ENCODE data around the gene CMTM2. TPM values are rescaled to one million over a fixed set of nuclear protein-coding genes. Genes with fewer than 3 reads are reported as not detected.
A peak's percentile ranks its signal among the peaks of the same experiment; 100 is the strongest.
"Not testable (repeated sequence)": the region's sequence is repeated elsewhere in the genome, so short reads cannot be mapped to it uniquely, and the experiment has no call there.

The CMTM2 gene
- total RNA-seq, 1 donor from 2014 or later: not detected

DNA sequence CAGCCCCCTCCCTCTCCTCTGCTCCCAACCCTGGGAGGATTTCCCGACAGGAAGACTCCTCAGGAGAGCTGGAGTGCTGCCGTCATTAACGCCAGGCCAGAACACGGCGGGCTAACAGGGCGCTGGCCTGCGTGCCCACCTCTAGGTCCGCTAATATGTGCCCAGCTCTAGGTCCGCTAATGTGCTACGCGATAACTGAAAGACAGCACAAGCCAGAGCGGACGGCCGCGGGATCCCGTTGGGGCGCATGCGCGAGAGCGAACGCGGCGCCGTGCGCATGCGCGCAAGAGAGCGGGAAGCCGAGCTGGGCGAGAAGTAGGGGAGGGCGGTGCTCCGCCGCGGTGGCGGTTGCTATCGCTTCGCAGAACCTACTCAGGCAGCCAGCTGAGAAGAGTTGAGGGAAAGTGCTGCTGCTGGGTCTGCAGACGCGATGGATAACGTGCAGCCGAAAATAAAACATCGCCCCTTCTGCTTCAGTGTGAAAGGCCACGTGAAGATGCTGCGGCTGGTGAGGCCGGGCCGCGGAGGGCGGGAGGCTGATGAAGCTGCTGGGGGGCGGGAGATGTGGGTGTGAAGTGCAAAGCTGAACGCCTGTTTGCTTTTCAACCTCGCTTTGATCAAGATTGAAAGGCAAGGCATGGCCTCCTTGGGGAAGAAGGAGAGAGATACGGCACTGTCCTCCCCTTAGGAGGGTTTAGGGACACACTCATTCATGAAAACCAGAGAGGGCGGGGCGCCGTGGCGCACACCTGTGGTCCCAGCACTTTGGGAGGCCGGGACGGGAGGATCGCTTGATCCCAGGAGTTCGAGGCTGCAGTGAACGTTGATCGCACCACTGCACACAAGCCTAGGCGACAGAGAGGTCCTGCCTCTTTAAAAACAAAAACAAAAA, 26.7 kb upstream of the CMTM2 start, which contains the start of gene CKLF:
Gene CKLF, plus strand, starts transcription at position 291 of the 892 bp plus-strand sequence. Its CDS starts 140 bp downstream, at position 431.
- DNase-seq (ENCODE audit: low read depth): peak; percentile 72

DNA sequence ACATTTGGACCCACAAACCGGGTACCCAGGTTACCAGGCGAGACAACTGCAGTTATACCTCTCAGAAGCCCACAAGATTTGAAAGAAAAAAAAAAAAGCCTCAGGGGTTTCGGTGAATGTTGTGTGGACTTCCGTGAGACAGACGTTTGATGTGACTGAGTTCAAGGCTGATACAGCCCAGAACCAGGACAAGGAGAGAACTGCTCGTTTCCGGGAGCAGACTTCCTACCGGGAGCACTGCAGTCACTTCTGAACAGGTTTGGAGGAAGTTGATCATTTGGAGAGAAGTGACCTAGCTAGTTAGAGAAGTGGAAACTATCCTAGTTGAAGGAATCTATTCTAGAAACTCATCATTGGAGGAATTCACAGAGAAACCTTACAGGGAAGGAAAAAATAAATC, 26.0 kb upstream of the CMTM2 start:
- DNase-seq (ENCODE audit: low read depth): no peak

DNA sequence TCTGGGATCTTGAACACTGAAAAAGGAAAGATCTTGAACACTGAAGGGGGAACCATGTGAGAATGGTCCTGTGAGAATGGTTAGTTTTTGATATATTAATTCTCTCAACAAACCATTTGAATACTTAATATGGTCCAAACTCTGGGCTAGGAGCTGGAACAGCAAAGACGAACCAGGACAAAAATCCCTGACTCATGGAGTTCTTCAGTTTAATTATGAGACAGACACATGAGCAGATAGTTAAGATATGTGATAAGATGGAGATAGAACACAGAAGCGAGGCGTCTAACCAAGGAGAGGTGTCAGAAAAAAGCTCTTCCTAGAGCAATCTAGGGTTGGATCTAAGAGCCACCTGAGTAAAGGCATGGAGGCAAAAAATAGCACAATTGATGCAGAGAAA, 25.2 kb upstream of the CMTM2 start:
- DNase-seq (ENCODE audit: low read depth): no peak

DNA sequence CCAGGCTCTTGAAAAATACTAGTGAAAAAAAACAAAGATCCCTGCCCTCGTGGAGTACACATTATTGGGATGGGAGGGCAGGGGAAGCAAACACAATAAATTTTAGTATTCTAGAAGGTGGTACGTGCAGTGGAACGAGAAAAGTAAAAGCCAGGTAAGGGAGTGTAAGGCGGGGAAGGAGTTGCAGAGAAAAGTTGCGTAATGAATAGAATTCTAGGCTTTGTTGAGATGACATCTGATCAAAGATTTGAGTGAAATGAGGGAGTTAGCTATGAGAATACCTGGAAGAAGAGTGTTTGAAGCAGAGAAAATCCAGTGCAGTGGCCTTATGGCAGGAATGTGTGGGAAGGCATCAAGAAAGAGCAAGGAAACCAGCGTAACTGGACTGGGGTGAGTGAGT, 24.8 kb upstream of the CMTM2 start:
- no peak for DNase-seq (ENCODE audit: low read depth)

DNA sequence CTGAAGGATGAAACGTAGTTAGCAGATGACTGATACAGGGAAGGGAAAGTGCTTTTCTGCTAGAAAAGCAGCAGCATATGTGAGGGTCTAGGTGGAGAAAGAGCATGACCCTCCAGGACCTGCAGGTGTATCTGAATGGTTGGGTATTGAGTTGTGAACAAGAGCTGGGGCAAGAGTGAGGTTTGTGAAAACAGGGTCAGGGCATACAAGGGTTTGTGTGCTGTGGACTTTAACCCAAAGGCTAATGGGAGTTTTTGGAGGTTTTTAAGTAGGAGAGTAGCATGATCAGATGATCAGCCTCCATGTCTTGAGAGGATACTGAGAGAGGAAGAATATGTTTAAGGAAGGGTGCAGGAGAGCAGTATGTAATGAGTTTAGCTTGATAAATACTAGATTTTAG, 19.2 kb upstream of the CMTM2 start:
- no peak for DNase-seq (ENCODE audit: low read depth)

DNA sequence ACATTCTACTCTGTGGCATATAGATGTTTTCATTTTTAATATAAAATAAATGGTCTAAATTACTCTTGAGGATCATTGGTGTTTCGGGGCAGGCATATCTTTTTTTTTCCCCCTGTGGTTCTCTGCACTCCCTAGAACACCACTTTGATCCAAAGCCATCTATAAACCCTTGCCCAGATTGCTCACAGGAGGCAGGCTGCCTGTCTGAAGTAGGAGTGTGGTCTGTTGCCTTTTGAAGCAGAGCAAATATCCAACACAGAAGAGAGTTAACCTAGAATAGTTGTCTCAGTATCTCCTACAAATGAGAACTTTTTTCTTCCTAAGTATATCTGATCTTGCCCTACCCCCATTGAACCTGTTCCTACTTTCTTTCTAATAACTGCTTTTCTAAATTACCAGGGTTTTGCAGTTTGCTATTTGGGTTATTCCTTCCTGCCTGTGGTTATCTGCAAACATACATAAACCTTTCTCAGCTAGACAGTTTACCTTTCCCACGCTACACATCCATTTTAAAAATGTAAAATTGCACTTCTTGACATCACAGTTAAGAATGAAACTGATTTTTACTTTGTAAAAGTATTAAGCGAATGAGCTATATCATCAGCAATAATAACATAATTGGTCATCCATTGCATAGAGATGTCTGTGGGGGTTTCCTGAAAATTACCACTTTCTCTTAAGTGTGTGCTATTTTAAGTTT, 17.7 kb upstream of the CMTM2 start:
- no peak for DNase-seq (ENCODE audit: low read depth)

DNA sequence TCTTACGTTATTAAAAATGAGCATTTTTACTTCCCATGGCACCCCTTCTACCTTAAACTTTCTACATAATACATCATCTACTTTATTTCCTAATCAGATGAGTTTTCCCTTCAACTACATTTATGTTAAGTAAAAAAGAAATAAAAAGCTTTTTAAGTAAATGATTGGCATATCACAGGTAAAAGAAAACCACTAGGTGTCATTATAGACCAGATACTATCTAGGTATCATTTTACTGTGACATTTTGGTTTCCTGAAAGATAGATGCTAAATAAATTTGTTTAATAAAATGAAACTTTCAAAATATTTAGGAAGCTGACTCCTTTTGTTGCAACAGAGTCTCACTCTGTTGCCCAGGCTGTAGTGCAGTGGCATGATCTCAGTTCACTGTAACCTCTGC, 16.9 kb upstream of the CMTM2 start:
- DNase-seq (ENCODE audit: low read depth): no peak

DNA sequence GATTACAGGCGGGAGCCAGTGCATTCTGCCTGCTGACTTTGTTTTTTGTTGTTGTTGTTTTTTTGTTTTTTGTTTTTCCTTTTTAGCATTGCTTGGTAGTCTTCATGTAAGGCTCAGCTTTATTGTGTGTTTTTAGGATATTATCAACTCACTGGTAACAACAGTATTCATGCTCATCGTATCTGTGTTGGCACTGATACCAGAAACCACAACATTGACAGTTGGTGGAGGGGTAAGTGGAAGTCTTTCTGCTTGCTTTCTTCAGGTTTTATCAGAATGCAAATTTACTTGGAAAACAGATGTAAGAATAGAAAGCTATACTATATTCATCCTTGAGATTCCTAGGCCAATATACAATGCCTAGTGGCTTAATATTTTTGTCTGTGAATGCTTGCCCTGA, 16.3 kb upstream of the CMTM2 start:
- no peak for DNase-seq (ENCODE audit: low read depth)

DNA sequence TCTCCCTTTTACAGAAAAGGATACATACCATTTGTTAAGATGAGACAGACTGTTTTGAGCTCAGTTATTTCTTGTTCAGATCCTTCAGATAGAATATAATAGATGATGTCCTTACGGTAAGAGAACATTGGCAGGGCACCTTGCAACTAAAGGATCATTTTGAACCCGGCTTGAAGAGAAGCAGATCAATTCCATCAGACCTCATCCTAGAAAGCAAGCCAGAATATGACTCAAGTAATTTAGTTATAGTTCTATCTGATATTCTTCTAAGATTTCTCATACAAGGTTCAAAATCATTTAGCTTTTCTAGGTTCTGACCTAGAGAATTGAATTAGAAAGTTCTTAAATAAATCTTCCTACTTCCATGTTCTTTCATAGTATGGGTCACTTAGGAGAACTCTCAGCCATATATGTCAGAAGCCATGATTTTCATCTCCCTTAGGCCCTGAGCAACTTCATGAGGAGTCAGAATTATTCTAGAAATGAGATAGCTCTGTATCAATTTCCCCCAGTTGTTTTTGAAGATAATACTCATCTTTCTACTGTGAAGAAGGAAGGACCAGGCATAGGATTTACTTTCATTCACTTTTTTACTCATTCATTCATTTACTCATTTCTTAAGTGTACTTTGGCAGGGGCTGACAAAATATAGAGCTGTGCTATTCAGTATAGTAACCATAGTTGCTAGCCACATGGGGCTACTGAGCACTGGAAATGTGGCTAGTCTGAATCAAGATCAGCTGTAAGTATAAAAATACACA, 15.5 kb upstream of the CMTM2 start:
- DNase-seq (ENCODE audit: low read depth): no peak

DNA sequence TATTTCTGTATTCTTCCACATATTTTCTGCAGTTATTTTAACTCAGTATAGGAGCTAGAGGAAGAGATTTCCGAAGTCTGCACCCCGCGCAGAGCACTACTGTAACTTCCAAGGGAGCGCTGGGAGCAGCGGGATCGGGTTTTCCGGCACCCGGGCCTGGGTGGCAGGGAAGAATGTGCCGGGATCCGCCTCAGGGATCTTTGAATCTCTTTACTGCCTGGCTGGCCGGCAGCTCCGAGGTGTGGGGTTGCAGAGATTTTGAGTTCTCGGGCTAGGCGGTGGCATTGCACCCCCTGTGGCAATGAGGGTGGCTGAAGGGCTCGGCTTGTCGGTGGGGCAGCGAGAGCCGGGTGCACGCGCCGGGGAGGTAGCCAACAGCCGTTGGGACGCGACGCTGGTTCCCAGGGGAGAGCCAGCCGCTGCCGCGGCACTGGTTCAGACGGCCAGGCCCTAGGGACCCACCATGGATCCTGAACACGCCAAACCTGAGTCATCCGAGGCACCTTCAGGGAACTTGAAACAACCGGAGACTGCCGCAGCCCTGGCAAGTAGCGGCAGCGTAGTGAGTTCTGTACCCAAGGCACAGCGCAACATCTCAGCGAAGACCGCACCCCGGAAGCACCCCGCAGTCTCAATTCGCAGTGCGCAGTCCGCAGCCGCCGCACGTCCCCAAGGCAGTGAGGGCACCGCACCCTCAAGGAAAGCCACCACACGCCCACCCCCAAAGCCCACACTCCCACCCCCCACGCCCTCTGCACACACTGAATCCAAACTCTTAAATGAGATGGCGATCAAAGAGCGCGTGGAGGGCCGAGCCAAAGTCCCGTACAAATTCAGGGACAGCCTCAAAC, 13.0 kb upstream of the CMTM2 start, which contains the start of gene CMTM1:
Gene CMTM1, plus strand, starts transcription at position 389 of the 851 bp plus-strand sequence. Its CDS starts 75 bp downstream, at position 464.
- no peak for DNase-seq (ENCODE audit: low read depth)

DNA sequence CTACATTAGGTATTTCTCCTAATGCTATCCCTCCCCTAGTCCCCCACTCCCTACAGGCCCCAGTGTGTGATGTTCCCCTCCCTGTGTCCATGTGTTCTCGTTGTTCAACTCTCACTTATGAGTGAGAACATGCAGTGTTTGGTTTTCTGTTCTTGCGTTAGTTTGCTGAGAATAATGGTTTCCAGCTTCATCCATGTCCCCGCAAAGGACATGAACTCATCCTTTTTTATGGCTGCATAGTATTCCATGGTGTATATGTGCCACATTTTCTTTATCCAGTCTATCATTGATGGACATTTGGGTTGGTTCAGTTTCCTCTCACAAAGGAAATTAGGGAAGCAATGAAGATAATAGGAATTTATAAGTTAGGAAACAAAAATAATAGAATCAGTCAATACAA, 12.0 kb upstream of the CMTM2 start:
- DNase-seq (ENCODE audit: low read depth): not testable (repeated sequence)

DNA sequence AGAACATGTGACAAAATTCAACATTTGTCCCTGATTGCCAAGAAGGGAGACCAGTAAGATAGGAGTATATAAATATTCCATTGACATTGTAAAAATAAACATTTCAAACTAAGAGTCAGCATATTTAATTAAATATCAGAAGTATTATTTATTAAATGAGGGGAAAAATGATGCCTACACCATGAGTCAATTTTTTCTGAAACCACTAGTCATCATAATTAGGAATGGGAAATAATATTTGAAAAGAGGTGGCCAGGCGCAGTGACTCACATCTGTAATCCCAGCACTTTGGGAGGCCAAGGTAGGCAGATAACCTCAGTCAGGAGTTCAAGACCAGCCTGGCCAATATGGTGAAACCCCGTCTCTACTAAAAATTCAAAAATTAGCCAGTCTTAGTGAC, 10.9 kb upstream of the CMTM2 start:
- no peak for DNase-seq (ENCODE audit: low read depth)

DNA sequence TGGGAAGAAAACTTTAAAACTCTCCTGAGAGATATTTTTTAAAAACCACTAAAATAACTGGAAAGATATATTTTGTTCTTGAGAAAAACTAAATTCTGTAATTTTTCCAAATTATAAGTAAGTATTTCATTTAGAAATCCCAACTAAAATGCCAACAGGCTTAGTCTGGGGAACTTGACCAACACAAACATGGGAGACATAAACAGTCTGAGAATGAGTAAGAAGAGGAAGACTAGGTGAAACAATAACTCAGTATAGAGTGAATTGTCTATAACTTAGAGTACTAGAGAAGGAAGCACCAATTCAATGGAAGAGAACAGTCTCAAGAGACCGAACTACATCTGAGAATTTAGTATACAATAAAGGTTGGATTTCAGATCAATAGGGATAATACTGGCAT, 10.1 kb upstream of the CMTM2 start:
- DNase-seq (ENCODE audit: low read depth): peak; percentile 60

DNA sequence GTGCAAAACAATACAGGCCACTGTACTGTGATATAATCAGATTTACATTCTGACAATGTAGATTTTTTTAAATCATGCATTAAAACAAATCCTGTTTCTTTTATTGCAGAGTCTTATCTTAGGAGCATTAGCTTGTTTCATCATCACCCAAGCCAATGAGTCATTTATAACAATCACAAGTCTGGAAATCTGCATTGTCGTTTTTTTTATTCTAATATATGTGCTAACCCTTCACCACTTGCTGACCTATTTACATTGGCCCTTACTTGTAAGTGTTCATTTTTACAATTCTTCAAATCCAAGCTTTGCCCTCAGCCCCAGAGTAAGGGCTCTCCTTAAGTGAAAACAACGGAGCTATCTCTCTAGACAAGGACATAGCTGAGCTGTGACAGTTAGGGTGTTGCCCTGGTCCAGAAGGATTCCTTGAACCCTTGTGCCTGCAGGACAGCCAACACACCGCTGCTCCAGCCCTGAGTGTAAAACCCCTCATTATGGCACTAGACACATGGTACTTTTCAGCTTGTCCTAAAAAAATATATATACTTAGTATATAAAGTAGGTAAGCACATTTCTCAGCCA, 9.3 kb upstream of the CMTM2 start:
- peak; percentile 74 for DNase-seq (ENCODE audit: low read depth)

DNA sequence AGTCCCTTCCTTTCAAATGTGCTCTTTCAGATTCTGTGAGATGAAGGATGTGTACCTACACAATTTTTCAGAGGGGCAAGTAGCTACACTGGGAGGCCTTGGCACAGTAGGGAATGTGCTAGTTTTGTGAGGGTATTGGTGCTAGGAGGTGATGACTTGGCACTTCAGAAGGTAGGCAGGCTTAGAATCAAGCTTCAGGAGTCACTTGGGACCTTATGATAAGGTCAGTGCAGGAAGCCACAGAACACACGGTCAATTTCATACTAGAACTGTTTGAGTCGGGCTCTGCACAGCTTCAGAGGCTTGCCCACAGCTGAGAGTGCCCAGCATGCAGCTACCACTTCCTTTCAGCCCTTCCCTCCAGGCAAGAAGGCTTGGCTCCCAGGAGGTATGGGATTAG, 6.9 kb upstream of the CMTM2 start:
- no peak for DNase-seq (ENCODE audit: low read depth)

DNA sequence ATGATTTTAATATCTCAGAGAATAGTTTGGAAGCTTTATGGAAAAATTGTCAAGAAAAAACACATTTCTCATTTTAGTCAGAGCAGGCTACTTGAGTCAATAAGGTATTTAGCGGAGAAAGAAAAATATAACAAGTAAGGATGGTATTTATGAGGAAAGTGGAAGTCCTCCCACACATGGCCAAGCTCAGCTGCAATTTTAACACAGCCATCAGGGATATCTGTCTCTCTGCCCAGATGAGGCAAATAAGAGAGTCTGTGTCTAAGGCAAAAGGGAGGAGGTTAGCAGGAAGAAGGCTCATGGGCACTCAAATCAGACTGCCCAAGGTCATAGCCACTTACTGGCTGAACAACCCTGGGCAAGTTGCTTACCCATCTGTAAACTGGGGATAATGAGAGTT, 5.2 kb upstream of the CMTM2 start:
- DNase-seq (ENCODE audit: low read depth): no peak

DNA sequence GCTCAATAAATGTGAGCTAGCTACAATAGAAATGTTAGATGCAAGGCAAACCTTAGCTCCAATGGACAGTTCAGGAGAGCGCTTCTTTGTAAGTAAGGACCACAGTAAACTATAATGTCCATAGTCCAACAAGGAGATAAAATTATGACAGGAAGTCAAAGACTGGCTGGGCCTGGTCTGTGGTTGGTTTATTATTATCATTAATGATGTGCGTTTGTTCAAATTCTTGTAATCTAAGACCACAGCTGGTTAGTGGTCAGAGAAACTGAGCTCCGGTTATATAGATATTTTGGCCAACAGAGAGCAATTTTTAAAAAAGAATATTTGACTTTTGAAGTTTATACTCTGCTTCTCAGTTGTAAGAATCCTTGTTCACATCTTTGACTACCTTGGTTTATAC, 4.7 kb upstream of the CMTM2 start:
- no peak for DNase-seq (ENCODE audit: low read depth)

DNA sequence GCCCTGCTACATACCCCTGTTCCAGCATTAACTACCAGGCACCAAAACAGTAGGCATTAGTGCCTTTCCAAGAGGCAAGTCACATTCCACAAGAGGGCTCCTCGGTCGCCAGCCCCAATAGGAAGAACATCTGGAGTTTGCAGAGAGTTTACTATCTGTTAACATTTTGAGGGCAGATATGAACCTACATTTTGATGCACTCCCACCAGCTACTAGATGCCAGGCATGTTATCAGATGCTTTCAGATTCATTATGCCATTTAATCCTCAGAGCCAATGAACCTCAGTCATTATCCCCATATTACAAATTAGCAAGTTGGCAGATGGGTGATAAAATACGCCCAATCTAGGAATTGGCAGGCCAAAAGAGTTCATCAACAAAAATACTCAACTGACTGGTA, 4.2 kb upstream of the CMTM2 start:
- no peak for DNase-seq (ENCODE audit: low read depth)

DNA sequence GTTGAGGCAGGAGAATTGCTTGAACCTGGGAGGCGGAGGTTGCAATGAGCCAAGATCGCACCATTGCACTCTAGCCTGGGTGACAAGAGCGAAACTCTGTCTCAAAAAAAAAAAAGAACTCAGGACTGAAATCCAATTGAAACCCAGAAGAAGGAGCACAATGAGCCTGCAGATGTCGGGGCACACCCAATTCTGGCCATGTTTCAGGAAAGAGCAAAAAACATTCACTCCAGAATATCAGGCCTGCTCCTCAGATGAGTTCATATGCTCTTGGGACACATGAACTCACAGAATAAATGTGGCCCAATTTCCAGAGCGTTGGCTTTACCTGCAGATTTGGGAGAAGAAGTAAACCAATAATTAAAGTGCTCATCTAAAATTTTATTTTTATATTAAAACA, 3.0 kb upstream of the CMTM2 start:
- DNase-seq (ENCODE audit: low read depth): no peak

DNA sequence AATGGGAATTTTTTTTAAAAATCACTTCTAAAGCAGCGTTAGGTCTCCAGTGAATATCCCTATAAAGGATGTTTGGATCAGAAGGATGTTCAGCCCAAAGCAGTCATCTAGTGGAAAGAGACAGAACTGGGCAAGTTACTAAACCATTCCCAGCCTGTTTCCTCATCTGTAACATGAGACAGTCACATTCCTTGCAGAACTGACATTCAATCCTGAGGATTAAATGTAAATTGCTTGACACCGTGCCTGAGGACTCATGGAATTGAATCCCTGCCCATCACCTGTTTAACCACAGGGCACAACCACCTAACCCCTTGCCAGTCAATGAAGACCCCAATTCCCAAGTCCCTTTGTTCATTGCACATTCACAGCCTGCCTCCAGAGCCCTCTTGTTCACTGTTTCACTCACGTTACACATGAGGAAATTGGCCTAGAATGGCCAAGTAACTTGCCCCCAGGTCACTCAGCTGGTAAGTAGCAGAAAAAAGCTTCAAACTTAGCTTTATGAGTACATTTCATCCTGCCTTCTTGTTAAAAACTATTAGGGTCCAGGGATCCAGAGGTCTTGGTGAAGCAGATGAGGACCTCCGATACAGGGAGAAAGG, 1.4 kb downstream of the CMTM2 start:
- DNase-seq (ENCODE audit: low read depth): peak; percentile 83

Measured in renal cortical epithelial cell (primary cell).